GM18867 (cell line): Measurements from ENCODE around the gene COL16A1.

Experiments used
- ATAC-seq: cut with Tn5 transposase; IDR thresholded peaks from one replicate; pipeline ENCODE4 v1.9.1; 2021; ENCODE audit warnings: mild to moderate bottlenecking, moderate library complexity; ENCODE audit not compliant: unreplicated experiment

COL16A1 gene

GRCh38 chr1:31607360-31607759 lies 96.5 kb downstream of the COL16A1 start:
- ATAC-seq: no peak

GRCh38 chr1:31605908-31606427 lies 97.8 kb downstream of the COL16A1 start:
- peak; percentile 96 for ATAC-seq
